Forelimb muscle (tissue), 1 donor: ENCODE data around the gene PEF1. TPM values are rescaled to one million over a fixed set of nuclear protein-coding genes. Genes with fewer than 3 reads are reported as not detected.

Source experiments
- DNase-seq: peaks from one replicate; pipeline ENCODE4 v3.0.0-alpha.2; 2013; ENCODE audit warnings: low read depth
- polyA plus RNA-seq: library from polyadenylated mRNA; unstranded; fragments of 120-200 nt; gene quantifications from one replicate; pipeline ENCODE4 v1.2.1, GENCODE V29; 2013; ENCODE audit not compliant: insufficient read length

The PEF1 gene
- polyA plus RNA-seq, 1 donor: 37.2 TPM

DNA sequence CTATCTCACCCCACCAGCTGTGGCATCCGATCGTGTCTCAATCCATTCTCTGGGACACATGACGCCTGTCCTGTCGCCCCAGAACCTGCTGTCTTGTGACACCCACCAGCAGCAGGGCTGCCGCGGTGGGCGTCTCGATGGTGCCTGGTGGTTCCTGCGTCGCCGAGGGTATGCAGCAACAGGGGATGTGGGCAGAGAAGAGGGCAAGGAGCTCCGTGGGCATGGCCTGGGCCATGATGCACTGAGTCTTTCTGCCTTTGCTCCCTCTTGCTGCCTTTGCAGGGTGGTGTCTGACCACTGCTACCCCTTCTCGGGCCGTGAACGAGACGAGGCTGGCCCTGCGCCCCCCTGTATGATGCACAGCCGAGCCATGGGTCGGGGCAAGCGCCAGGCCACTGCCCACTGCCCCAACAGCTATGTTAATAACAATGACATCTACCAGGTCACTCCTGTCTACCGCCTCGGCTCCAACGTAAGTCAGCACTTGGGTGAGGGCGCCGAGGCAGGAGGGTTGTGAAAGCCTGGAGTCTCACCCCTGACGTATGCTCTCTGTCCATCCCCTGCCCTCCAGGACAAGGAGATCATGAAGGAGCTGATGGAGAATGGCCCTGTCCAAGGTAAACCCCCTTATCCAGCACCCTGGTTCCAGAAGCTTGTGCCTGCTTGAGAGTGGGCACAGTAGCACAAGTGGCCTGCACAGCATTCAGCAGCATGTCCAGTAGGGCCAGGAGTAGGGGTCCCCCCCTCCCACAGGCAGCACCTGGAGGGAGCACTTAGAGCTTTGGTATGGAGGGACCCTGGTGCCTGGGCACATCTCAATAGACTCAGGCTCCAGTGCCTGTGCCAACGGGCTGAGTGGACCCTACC lies 59.6 kb downstream of the PEF1 start:
- DNase-seq: no peak

DNA sequence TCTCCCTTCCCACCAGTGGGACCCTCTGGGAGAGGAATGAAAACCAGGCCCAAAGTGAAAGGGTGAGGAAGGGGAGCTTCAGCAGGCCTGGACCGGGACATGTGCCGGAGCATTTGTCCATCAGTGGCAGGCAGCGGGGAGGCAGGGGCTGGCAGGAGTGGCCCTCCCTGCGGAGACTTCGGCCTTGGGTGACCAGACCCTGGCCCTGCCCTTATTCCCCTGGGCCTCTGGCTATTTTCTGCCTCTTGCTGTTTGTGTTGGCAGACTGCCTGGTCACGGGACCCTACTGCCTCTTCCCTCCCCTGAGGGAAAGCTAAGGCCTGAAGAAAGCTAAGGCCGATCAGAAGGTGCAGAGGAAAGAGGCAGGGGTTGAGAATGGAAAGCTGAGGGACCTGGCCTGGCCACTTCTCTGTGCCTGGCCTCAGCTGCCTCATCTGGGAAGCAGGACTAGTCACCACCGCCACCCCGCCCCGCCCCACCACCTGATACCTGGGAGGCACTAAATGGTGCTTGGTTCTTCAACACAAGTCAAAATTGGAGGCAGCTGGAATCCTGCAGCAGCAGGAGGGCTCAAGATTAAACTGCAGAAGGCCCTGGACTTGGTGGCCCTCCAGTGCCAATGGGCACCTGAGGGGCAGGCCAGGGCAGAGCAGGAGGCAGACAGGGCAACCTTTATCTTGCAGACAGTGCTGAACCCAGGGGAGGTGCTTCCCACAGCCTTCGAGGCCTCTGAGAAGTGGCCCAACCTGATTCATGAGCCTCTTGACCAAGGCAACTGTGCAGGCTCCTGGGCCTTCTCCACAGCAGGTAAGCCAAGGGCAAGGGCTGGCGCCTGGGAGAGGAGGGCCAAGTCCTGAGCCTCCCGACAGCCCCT lies 60.4 kb downstream of the PEF1 start:
- no peak for DNase-seq

- DNase-seq: no peak
Measured at GRCh38 chr1:31583082-31583994, 61.3 kb downstream of the PEF1 start.

DNA sequence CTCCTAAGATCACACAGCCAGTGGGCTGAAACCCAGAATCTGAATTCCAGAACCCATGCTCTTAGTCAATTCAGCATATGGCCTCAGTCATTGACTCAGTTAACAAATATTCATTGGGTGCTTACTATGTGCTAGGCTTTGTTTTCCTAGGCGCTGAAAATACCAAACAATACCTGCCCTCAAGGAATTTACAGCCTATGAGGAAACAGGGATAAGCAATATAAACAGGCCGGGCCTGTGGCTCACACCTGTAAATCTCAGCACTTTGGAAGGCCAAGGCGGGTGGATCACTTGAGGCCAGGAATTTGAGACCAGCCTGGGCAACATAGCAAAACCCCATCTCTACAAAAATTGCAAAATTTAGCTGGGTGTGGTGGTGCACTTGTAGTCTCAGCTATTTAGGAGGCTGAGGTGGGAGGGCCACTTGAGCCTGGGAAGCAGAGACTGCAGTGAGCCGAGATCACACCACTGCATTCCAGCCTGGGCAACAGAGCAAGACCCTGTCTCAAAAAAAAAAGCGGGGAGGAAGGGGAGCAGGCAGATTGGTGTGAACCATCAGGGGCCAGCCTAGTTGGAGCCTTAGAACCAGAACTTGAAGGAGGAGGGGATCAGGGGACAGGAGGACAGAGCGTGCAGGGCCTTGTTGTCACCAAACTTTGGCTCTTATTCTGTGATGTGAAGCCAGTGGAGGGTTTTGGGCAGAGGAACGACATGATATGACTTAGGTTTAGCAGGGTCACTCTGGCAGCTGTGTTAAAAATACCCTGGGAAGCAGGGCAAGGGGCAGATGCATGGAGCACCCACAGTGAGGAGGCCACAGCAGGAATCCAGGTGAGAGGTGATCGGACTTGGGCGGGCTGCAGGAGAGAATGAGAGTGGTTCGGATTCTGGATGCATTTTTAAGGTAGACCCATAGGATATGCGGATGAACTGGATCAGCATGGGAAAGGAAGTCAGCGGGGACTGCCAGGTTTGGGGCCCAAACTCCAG lies 62.6 kb downstream of the PEF1 start:
- no peak for DNase-seq

- DNase-seq: no peak
Measured at GRCh38 chr1:31580891-31581603, 63.6 kb downstream of the PEF1 start.

DNA sequence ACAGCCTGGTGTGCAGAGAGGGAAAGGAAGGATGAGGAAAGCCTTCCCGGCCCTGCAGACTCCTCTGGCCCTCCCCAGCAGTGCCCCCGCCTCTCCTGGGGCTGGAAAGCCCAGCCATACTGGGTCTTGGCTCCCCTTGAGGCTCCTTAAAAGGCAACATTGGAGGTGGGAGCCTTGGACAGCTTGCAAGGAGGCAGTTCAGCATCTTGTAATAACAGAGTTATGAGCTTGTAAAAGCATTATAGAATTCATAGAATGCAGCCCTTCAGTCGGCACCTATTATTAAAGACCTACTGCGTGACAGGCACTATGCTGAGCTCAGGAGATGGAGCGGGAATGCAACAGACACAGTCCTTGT lies 64.2 kb downstream of the PEF1 start:
- DNase-seq: no peak

Other genes with a start within 250 kb of the PEF1 start
- gene SERINC2, start 231.7 kb downstream of the PEF1 start, polyA plus RNA-seq: 35.3 TPM
- 21.1 TPM for gene TINAGL1, start 68.4 kb downstream of the PEF1 start, polyA plus RNA-seq
- gene HCRTR1, start 27.2 kb downstream of the PEF1 start, polyA plus RNA-seq: 0.25 TPM
- 111 TPM for gene COL16A1, start 59.1 kb upstream of the PEF1 start, polyA plus RNA-seq
- gene ADGRB2, start 119.5 kb upstream of the PEF1 start, polyA plus RNA-seq: 13.6 TPM
- gene SPOCD1, start 171.1 kb upstream of the PEF1 start, polyA plus RNA-seq: 0.32 TPM